DND-41 (cell line): ENCODE results near the gene GOLGA6L7.

Experiments
- CTCF ChIP-seq: IDR thresholded peaks from 2 replicates; pipeline ENCODE4 v1.5.1; 2012; ENCODE audit warnings: borderline replicate concordance, low read length, moderate library complexity, mild to moderate bottlenecking; ENCODE audit not compliant: poor library complexity, severe bottlenecking; ENCODE audit errors: extremely low read depth
- EZH2 ChIP-seq: IDR thresholded peaks from 3 replicates; pipeline ENCODE4 v1.6.1; 2012; ENCODE audit warnings: borderline replicate concordance, low read depth, mild to moderate bottlenecking, moderate library complexity, low read length, inconsistent platforms; ENCODE audit not compliant: severe bottlenecking

GRCh38 chr15:28871168-28871567 lies 22.7 kb upstream of the GOLGA6L7 start:
- TF ChIP-seq CTCF, result no peak
- TF ChIP-seq EZH2, result no peak
